Measurements from ENCODE around the gene CARF.

CARF gene

GRCh38 chr2:203021991-203022390, 109.9 kb downstream of the CARF start:
- no peak for DNase-seq

GRCh38 chr2:203022751-203023150, 110.7 kb downstream of the CARF start:
- no peak for DNase-seq

- DNase-seq, result no peak
Observed at GRCh38 chr2:203025592-203025991, 113.5 kb downstream of the CARF start.

- no peak for DNase-seq
Observed at GRCh38 chr2:203030545-203030944, 118.5 kb downstream of the CARF start.

GRCh38 chr2:203030991-203031390, 118.9 kb downstream of the CARF start:
- no peak for DNase-seq

- DNase-seq, result no peak
Observed at GRCh38 chr2:203033395-203033794, 121.3 kb downstream of the CARF start.

- DNase-seq, result no peak
Observed at GRCh38 chr2:203035879-203036470, 123.9 kb downstream of the CARF start.
